Liver (tissue), 9 donors: ENCODE measurements around the gene MED10. TPM values are rescaled to one million over a fixed set of nuclear protein-coding genes. Genes with fewer than 3 reads are reported as not detected.

Experiments used
- DNase-seq: peaks from one replicate; pipeline ENCODE4 v3.0.0-alpha.2; 2017; ENCODE audit warnings: low spot score
- H3K27ac ChIP-seq, 2 donors: one replicate each; pipeline ENCODE4 v1.7.0; 2013; ENCODE audit warnings: inconsistent platforms in 2 of 2, low read length in 2 of 2, control low read depth in 1 of 2, low read depth in 1 of 2, mild to moderate bottlenecking in 1 of 2
- H3K27me3 ChIP-seq, 4 donors: one replicate each; pipeline versions ENCODE4 v1.6.1 to v1.7.0; 2013; ENCODE audit warnings: low read length in 3 of 4, inconsistent platforms in 1 of 4, mild to moderate bottlenecking in 1 of 4, moderate library complexity in 1 of 4; ENCODE audit not compliant: control insufficient read depth in 4 of 4, insufficient read depth in 4 of 4
- H3K36me3 ChIP-seq, 4 donors: one replicate each; pipeline versions ENCODE4 v1.6.1 to v1.7.0; 2013; ENCODE audit warnings: low read length in 3 of 4, mild to moderate bottlenecking in 3 of 4, low read depth in 1 of 4, moderate library complexity in 1 of 4; ENCODE audit not compliant: control insufficient read depth in 4 of 4, insufficient read depth in 3 of 4
- H3K4me1 ChIP-seq, 4 donors: one replicate each; pipeline versions ENCODE4 v1.6.1 to v1.7.0; 2013; ENCODE audit warnings: low read length in 3 of 4, mild to moderate bottlenecking in 3 of 4, moderate library complexity in 1 of 4; ENCODE audit not compliant: control insufficient read depth in 4 of 4, insufficient read depth in 4 of 4
- H3K4me3 ChIP-seq, 3 donors: one replicate each; pipeline versions ENCODE4 v1.6.1 to v1.7.0; 2013; ENCODE audit warnings: low read length in 3 of 3, control low read depth in 1 of 3, low read depth in 1 of 3, mild to moderate bottlenecking in 1 of 3
- H3K9ac ChIP-seq, 2 donors: one replicate each; pipeline ENCODE4 v1.7.0; 2013; ENCODE audit warnings: low read length in 2 of 2, mild to moderate bottlenecking in 2 of 2, moderate library complexity in 2 of 2, control low read depth in 1 of 2, low read depth in 1 of 2
- H3K9me3 ChIP-seq, 4 donors: one replicate each; pipeline versions ENCODE4 v1.6.1 to v1.7.0; 2013; ENCODE audit warnings: low read length in 3 of 4; ENCODE audit not compliant: control insufficient read depth in 4 of 4
- ATF3 ChIP-seq: IDR thresholded peaks from 2 replicates; pipeline ENCODE4 v1.6.1; 2016; ENCODE audit warnings: antibody characterized with exemption
- CTCF ChIP-seq: fragments of 150-350 bp; IDR thresholded peaks from 2 replicates; pipeline ENCODE4 v1.5.1; 2017; ENCODE audit warnings: improper control_type of control experiment, low read depth, low read length; ENCODE audit not compliant: missing input control
- EGR1 ChIP-seq, 2 donors: IDR thresholded peaks; 2 replicates each; pipeline ENCODE4 v1.6.1; 2016 to 2018; ENCODE audit warnings: antibody characterized with exemption in 2 of 2, low read depth in 2 of 2
- FOXA1 ChIP-seq: IDR thresholded peaks from 2 replicates; pipeline ENCODE4 v1.6.1; 2016; ENCODE audit warnings: antibody characterized with exemption
- FOXA2 ChIP-seq: IDR thresholded peaks from 2 replicates; pipeline ENCODE4 v1.6.1; 2016; ENCODE audit warnings: antibody characterized with exemption
- GABPA ChIP-seq, 2 donors: IDR thresholded peaks in 1 of 2; conservative IDR thresholded peaks in 1 of 2; 2 replicates each; pipeline ENCODE4 v1.6.1; 2016; ENCODE audit warnings: antibody characterized with exemption in 2 of 2, mild to moderate bottlenecking in 1 of 2, moderate library complexity in 1 of 2
- HNF4A ChIP-seq, 2 donors: conservative IDR thresholded peaks; 2 replicates each; pipeline ENCODE4 v1.6.1; 2016; ENCODE audit warnings: antibody characterized with exemption in 2 of 2, mild to moderate bottlenecking in 2 of 2
- JUND ChIP-seq, 2 donors: IDR thresholded peaks; 2 replicates each; pipeline ENCODE4 v1.6.1; 2016; ENCODE audit warnings: antibody characterized with exemption in 2 of 2
- MAX ChIP-seq: IDR thresholded peaks from 2 replicates; pipeline ENCODE4 v1.6.1; 2016; ENCODE audit warnings: antibody characterized with exemption
- NR2F2 ChIP-seq: IDR thresholded peaks from 2 replicates; pipeline ENCODE4 v1.6.1; 2016; ENCODE audit warnings: antibody characterized with exemption
- RAD21 ChIP-seq, 2 donors: IDR thresholded peaks; 2 replicates each; pipeline ENCODE4 v1.6.1; 2016; ENCODE audit warnings: antibody characterized with exemption in 2 of 2, mild to moderate bottlenecking in 2 of 2
- REST ChIP-seq: IDR thresholded peaks from 2 replicates; pipeline ENCODE4 v1.6.1; 2016; ENCODE audit warnings: antibody characterized with exemption, mild to moderate bottlenecking
- RXRA ChIP-seq, 2 donors: IDR thresholded peaks; 2 replicates each; pipeline ENCODE4 v1.6.1; 2017 to 2018; ENCODE audit warnings: antibody characterized with exemption in 2 of 2, mild to moderate bottlenecking in 1 of 2
- SP1 ChIP-seq: IDR thresholded peaks from 2 replicates; pipeline ENCODE4 v1.6.1; 2018; ENCODE audit warnings: antibody characterized with exemption, mild to moderate bottlenecking
- TAF1 ChIP-seq: conservative IDR thresholded peaks from 2 replicates; pipeline ENCODE4 v1.6.1; 2016; ENCODE audit warnings: antibody characterized with exemption, mild to moderate bottlenecking
- YY1 ChIP-seq: IDR thresholded peaks from 2 replicates; pipeline ENCODE4 v1.6.1; 2016; ENCODE audit warnings: antibody characterized with exemption, mild to moderate bottlenecking
- ZBTB33 ChIP-seq: IDR thresholded peaks from 2 replicates; pipeline ENCODE4 v1.6.1; 2016; ENCODE audit warnings: antibody characterized with exemption
- WGBS: extraction: QIAGEN DNeasy Blood & Tissue Kit; methylation state at CpG from one replicate; pipeline ENCODE4 v1.1.7; 2013; 5-methylcytosine and 5-hydroxymethylcytosine counted together
- polyA plus RNA-seq, 2 donors: library from polyadenylated mRNA; stranded (reverse) in 1 of 2; unstranded in 1 of 2; fragments of 200-250 nt in 1 of 2; fragments of >200 nt in 1 of 2; fragmentation: Nextera tagmentation in 1 of 2; extraction: Ambion mirVana in 1 of 2; gene quantifications; one replicate each; pipeline versions ENCODE4 v1.2.1 to v1.2.3, GENCODE V29; 2013 to 2015
- total RNA-seq, 2 donors: library from RNA; depleted of rRNA; stranded (reverse); fragments of >200 nt; gene quantifications; one replicate each; pipeline ENCODE4 v1.2.3, GENCODE V29; 2014
- donor health status: healthy.
- donor health status: healthy.
- donor health status: healthy.
- donor health status: healthy.
- donor health status: healthy.

Gene MED10
- total and polyA plus RNA-seq, 4 donors, result 6.1 to 31.5 (median 11.5) TPM

GRCh38 chr5:6399980-6400910, 21.9 kb upstream of the MED10 start:
- H3K9me3 ChIP-seq, result no peaks in the 10 kb centered on the region
- no peak overlapping the region for H3K27ac ChIP-seq
- DNase-seq, result peak; percentile 5
- H3K27me3 ChIP-seq, result no peaks in the 10 kb centered on the region
- H3K36me3 ChIP-seq, result no peaks in the 10 kb centered on the region
- 81% methylated on average over 13 of the region's 13 CpGs for WGBS
- H3K9ac ChIP-seq, result no peak overlapping the region
- H3K4me1 ChIP-seq, result no peaks in the 10 kb centered on the region
- H3K4me3 ChIP-seq, result no peak overlapping the region
- no peak for TF ChIP-seq ZBTB33
- no peak for TF ChIP-seq TAF1
- TF ChIP-seq RAD21 (IDR thresholded peaks at IDR 0.05), result no peak
- no peak for TF ChIP-seq CTCF
- no peak for TF ChIP-seq SP1
- TF ChIP-seq HNF4A (conservative IDR thresholded peaks at IDR 0.05), result no peak
- no peak for TF ChIP-seq JUND (IDR thresholded peaks at IDR 0.05)
- no peak for TF ChIP-seq GABPA (IDR thresholded peaks at IDR 0.05 in 1 of 2, conservative IDR thresholded peaks at IDR 0.05 in 1 of 2)
- TF ChIP-seq RXRA (IDR thresholded peaks at IDR 0.05), result no peak
- TF ChIP-seq ATF3, result no peak
- no peak for TF ChIP-seq EGR1 (IDR thresholded peaks at IDR 0.05; ENCODE audit: low read depth in 2 of 2)

GRCh38 chr5:6398570-6399230, 20.4 kb upstream of the MED10 start:
- H3K4me3 ChIP-seq, result no peak overlapping the region
- no peaks in the 10 kb centered on the region for H3K4me1 ChIP-seq
- H3K9me3 ChIP-seq, result no peaks in the 10 kb centered on the region
- H3K27me3 ChIP-seq, result no peaks in the 10 kb centered on the region
- no peak for DNase-seq
- no peak overlapping the region for H3K27ac ChIP-seq
- no peaks in the 10 kb centered on the region for H3K36me3 ChIP-seq
- WGBS, result 89% methylated on average over 14 of the region's 14 CpGs
- TF ChIP-seq FOXA1 (no peak), NR2F2 (no peak), MAX (no peak), FOXA2 (no peak), JUND (IDR thresholded peaks at IDR 0.05) (no peak), REST (no peak), GABPA (IDR thresholded peaks at IDR 0.05 in 1 of 2, conservative IDR thresholded peaks at IDR 0.05 in 1 of 2) (no peak), YY1 (no peak)
- no peak overlapping the region for H3K9ac ChIP-seq
